ENCODE data around the gene THSD4. TPM values are rescaled to one million over a fixed set of nuclear protein-coding genes. Genes with fewer than 3 reads are reported as not detected.
A peak's percentile ranks its signal among the peaks of the same experiment; 100 is the strongest.
"Not testable (repeated sequence)": the region's sequence is repeated elsewhere in the genome, so short reads cannot be mapped to it uniquely, and the experiment has no call there.

Gene THSD4
- total RNA-seq, 4 donors from 2014 or later = 39.4 to 232 (median 127) TPM

DNA sequence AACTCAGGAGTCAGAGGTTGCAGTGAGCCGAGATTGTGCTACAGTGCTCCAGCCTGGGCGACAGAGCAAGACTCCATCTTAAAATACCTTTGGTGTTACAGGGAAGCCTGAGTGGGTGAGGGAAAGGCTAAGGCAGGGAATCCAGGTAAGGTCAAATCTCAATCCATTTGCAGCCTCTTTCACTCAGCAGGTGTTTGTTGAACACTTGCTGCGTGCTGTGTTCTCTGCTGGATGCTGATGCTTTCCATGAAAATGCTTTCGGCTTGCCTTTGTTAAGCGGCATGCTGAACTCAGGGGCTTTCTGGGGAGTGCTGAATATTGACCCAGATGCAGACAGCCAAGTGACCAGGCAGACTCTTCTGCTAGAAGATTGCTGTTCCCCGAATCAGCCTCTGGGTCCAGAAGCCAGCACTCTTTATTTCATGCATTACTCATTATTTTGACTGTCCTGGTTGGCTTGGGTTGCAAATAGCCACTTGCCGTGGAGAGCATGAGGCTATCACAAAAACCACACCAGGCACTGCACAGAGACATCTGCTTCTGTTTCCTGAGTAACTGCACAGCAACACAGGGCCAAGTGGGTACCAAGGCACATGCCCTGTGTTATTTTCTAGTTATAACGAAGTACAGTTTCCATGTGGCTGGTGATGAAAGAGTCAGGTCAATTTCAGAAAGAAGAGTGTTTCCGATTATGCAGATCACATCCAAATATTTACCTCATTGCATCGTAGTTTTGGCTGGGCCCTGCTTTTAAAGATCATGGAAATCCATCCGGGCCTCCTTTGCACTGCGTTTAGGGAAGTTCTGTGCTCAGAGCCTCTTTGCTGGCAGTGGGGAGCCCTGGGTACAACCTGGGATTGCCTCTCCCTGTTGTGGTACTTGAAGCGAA is 88.6 kb downstream of the THSD4 start:
- no peak overlapping the region for H3K4me3 ChIP-seq
- 61 to 62% methylated on average over 9 of the region's 13 CpGs for WGBS, 2 donors
- H3K36me3 ChIP-seq = no peaks in the 10 kb centered on the region
- H3K4me1 ChIP-seq = no peaks in the 10 kb centered on the region
- TF ChIP-seq, protein P1, sequence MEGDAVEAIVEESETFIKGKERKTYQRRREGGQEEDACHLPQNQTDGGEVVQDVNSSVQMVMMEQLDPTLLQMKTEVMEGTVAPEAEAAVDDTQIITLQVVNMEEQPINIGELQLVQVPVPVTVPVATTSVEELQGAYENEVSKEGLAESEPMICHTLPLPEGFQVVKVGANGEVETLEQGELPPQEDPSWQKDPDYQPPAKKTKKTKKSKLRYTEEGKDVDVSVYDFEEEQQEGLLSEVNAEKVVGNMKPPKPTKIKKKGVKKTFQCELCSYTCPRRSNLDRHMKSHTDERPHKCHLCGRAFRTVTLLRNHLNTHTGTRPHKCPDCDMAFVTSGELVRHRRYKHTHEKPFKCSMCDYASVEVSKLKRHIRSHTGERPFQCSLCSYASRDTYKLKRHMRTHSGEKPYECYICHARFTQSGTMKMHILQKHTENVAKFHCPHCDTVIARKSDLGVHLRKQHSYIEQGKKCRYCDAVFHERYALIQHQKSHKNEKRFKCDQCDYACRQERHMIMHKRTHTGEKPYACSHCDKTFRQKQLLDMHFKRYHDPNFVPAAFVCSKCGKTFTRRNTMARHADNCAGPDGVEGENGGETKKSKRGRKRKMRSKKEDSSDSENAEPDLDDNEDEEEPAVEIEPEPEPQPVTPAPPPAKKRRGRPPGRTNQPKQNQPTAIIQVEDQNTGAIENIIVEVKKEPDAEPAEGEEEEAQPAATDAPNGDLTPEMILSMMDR (IDR thresholded peaks at IDR 0.05) = no peak
- TF ChIP-seq POLR2A (IDR thresholded peaks at IDR 0.05) = no peak
- no peak overlapping the region for H3K27ac ChIP-seq
- intact Hi-C loops (cut with DNase I) = no loop called here
- H3K9me3 ChIP-seq = no peaks in the 10 kb centered on the region
- no peak for DNase-seq
- H3K27me3 ChIP-seq = no peaks in the 10 kb centered on the region

DNA sequence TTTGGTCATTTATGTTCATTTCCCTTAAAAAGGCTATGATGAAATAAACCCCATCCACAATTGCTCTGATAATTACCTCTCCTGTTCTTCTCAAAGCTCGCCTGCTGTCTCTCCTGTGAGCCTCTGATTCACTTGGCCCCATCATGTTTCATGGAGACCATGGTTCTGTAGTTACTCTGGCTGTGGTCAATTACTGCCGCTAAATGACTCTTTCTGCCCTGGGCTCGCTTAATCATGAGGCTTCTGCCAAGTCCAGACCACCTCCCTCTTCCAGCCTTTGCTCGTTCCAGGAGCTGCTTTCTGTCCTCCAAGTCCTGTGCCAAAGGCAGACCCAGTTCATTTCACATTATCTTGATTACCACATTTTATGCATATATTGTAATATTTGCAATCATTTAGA is 91.9 kb downstream of the THSD4 start:
- TF ChIP-seq, protein P1 (IDR thresholded peaks at IDR 0.05) = no peak
- no peak for TF ChIP-seq POLR2A (IDR thresholded peaks at IDR 0.05)
- intact Hi-C loops (cut with DNase I) = no loop called here
- Histone ChIP-seq H3K9me3 (no peaks in the 10 kb centered on the region), H3K4me3 (no peak overlapping the region), H3K36me3 (no peaks in the 10 kb centered on the region), H3K4me1 (peaks cover 0 to 5% (median 0%) of the 10 kb centered on the region in 3 donors), H3K27me3 (no peaks in the 10 kb centered on the region), H3K27ac (no peak overlapping the region)
- DNase-seq = no peak
- WGBS, 2 donors = 90 to 93% methylated on average over 4 of the region's 4 CpGs

DNA sequence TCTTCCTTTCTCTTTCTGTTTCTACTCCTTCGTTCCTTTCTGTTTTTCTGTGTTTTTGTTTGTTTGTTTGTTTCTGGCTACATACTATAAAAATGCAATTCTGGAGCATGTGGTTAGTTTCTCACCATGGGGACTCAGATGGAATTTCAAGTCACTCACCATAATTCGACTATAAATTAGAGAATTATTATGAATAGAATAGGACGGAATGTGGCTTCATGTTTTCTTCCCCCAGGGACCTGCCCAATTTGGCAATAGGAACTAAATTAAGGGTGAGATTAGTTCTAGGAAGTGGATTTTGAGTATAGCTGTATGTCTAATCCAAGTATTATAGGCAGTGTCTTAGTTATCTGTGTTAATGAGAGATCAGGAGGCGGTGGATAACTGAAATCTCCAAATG is 96.9 kb downstream of the THSD4 start:
- 75 to 79% methylated on average over 4 of the region's 4 CpGs for WGBS, 2 donors
- peaks cover 0 to 18% (median 0%) of the 10 kb centered on the region in 3 donors for H3K4me1 ChIP-seq
- TF ChIP-seq POLR2A (IDR thresholded peaks at IDR 0.05) = no peak
- TF ChIP-seq, protein P1 (IDR thresholded peaks at IDR 0.05) = no peak
- intact Hi-C loops (cut with DNase I) = no loop called here
- no peak overlapping the region for H3K27ac ChIP-seq
- H3K4me3 ChIP-seq = no peak overlapping the region
- H3K36me3 ChIP-seq = no peaks in the 10 kb centered on the region
- H3K27me3 ChIP-seq = peaks cover 0 to 6% (median 0%) of the 10 kb centered on the region in 4 donors
- DNase-seq = no peak
- no peaks in the 10 kb centered on the region for H3K9me3 ChIP-seq

DNA sequence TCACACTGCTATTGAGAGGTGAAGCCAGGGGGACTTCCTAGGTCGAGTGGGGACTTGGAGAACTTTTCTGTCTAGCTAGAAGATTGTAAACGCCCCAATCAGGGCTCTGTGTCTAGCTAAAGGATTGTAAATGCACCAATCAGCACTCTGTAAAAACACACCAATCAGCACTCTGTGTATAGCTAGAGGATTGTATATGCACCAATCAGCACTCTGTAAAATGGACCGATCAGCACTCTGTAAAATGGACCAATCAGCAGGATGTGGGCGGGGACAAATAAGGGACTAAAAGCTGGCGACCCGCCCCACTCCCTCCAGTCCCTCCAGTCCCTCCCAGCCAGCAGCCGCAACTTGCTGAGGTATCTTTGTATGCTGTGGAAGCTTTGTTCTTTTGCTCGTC is 98.7 kb downstream of the THSD4 start:
- H3K9me3 ChIP-seq; H3K4me3 ChIP-seq; intact Hi-C loops (cut with DNase I); H3K27ac ChIP-seq; H3K36me3 ChIP-seq; H3K27me3 ChIP-seq; DNase-seq: not testable (repeated sequence)
- peaks cover 0 to 27% (median 4%) of the 10 kb centered on the region in 3 donors for H3K4me1 ChIP-seq
- WGBS, 2 donors = 88% methylated on average over 7 to 8 of the region's 8 CpGs

DNA sequence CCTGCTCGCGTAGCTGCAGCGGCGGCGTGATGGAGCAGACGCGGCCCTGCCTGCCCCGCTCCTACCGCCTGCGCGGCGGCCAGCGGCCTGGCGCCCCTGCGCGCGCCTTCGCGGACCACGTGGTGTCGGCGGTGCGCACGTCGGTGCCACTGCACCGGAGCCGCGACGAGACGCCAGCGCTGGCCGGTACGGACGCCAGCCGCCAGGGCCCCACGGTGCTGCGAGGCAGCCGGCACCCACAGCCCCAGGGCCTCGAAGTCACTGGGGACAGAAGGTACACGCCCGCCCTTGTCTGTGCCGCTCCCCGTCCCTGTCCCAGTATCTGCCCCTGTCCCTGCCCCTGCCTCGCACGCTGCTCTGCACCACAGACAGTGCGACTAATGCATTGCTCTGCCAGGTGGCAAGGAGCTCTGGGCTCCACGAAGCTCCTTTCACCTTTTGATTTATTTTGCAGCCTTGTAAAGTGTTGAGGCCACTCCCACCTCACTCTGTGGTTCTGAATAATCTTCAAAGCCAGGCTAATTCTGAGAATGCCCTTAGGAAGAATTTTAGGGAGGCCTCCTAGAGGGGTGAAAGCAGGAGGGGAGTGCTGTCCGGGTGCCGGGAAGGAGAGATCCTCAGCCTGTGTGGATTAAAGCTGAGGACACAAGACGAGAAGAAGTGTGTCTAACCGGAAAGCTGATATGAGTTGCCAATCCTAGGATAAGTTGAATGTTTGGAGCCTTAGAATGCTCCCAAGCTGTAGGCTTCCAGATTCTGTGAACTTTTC is 100.0 kb downstream of the THSD4 start:
- 40 to 70% methylated on average over 8 to 30 of the region's 51 CpGs for WGBS, 2 donors
- no peak for DNase-seq
- H3K9me3 ChIP-seq = no peaks in the 10 kb centered on the region
- peak overlapping the region in 1 of 4 donors; percentile 54 for H3K27ac ChIP-seq
- H3K4me1 ChIP-seq = peaks cover 0 to 41% (median 11%) of the 10 kb centered on the region in 3 donors
- H3K27me3 ChIP-seq = peaks cover 0 to 6% (median 0%) of the 10 kb centered on the region in 4 donors
- no peaks in the 10 kb centered on the region for H3K36me3 ChIP-seq
- intact Hi-C loops (cut with DNase I) = no loop called here
- no peak overlapping the region for H3K4me3 ChIP-seq
- TF ChIP-seq, protein P1 (IDR thresholded peaks at IDR 0.05) = no peak
- TF ChIP-seq POLR2A (IDR thresholded peaks at IDR 0.05) = no peak
